HG02759 (cell line): ENCODE measurements around the gene ZNF536.
"Not testable (repeated sequence)": the region's sequence is repeated elsewhere in the genome, so short reads cannot be mapped to it uniquely, and the experiment has no call there.

Experiments used
- ATAC-seq: cut with Tn5 transposase; IDR thresholded peaks from one replicate; pipeline ENCODE4 v1.9.1; 2021; ENCODE audit warnings: mild to moderate bottlenecking, moderate library complexity; ENCODE audit not compliant: unreplicated experiment

Gene ZNF536

GRCh38 chr19:30408734-30409301 lies 36.6 kb downstream of the ZNF536 start:
- ATAC-seq: no peak

- no peak for ATAC-seq
Measured at GRCh38 chr19:30411714-30412113, 39.5 kb downstream of the ZNF536 start.

GRCh38 chr19:30416375-30416774 lies 44.2 kb downstream of the ZNF536 start:
- no peak for ATAC-seq

GRCh38 chr19:30417166-30417565 lies 45.0 kb downstream of the ZNF536 start:
- not testable (repeated sequence) for ATAC-seq

GRCh38 chr19:30419568-30420180 lies 47.5 kb downstream of the ZNF536 start:
- no peak for ATAC-seq

GRCh38 chr19:30420316-30420715 lies 48.1 kb downstream of the ZNF536 start:
- no peak for ATAC-seq

GRCh38 chr19:30420881-30421280 lies 48.7 kb downstream of the ZNF536 start:
- no peak for ATAC-seq

GRCh38 chr19:30421571-30421970 lies 49.4 kb downstream of the ZNF536 start:
- ATAC-seq: no peak

GRCh38 chr19:30423481-30423880 lies 51.3 kb downstream of the ZNF536 start:
- ATAC-seq: no peak

GRCh38 chr19:30425885-30426838 lies 54.0 kb downstream of the ZNF536 start:
- ATAC-seq: no peak

- ATAC-seq: no peak
Measured at GRCh38 chr19:30426864-30427263, 54.7 kb downstream of the ZNF536 start.

GRCh38 chr19:30428092-30428680 lies 56.0 kb downstream of the ZNF536 start:
- ATAC-seq: no peak

- no peak for ATAC-seq
Measured at GRCh38 chr19:30428844-30429243, 56.7 kb downstream of the ZNF536 start.

- no peak for ATAC-seq
Measured at GRCh38 chr19:30430206-30430734, 58.1 kb downstream of the ZNF536 start.

GRCh38 chr19:30431591-30431990 lies 59.4 kb downstream of the ZNF536 start:
- no peak for ATAC-seq

- ATAC-seq: no peak
Measured at GRCh38 chr19:30434797-30435594, 62.8 kb downstream of the ZNF536 start.

GRCh38 chr19:30437869-30438268 lies 65.7 kb downstream of the ZNF536 start:
- no peak for ATAC-seq

GRCh38 chr19:30439310-30439709 lies 67.1 kb downstream of the ZNF536 start:
- no peak for ATAC-seq

- ATAC-seq: no peak
Measured at GRCh38 chr19:30441011-30441410, 68.8 kb downstream of the ZNF536 start.

- no peak for ATAC-seq
Measured at GRCh38 chr19:30442674-30443073, 70.5 kb downstream of the ZNF536 start.
